ENCODE results near the gene GPC6. TPM values are rescaled to one million over a fixed set of nuclear protein-coding genes. Genes with fewer than 3 reads are reported as not detected.

Gene GPC6
- total RNA-seq, 1 donor from 2014 or later: not detected

GRCh38 chr13:93304868-93305613, 78.4 kb downstream of the GPC6 start:
- ATAC-seq (ENCODE audit: low read depth) (no peak), DNase-seq (no peak)
- POLR2A ChIA-PET: no interaction called here
- Mint-ChIP-seq H3K9me3 (no peaks in the 10 kb centered on the region), H3K27ac (no peak overlapping the region), H3K4me1 (no peaks in the 10 kb centered on the region), H3K4me3 (no peak overlapping the region), H3K27me3 (no peaks in the 10 kb centered on the region), H3K36me3 (ENCODE audit: low read depth) (no peaks in the 10 kb centered on the region)
- CTCF ChIA-PET: no interaction called here
- TF ChIP-seq CTCF (IDR thresholded peaks at IDR 0.05): no peak
- intact Hi-C loops (cut with micrococcal nuclease): no loop called here

- Mint-ChIP-seq H3K27me3 (no peaks in the 10 kb centered on the region), H3K9me3 (no peaks in the 10 kb centered on the region), H3K4me3 (no peak overlapping the region), H3K27ac (no peak overlapping the region), H3K36me3 (ENCODE audit: low read depth) (no peaks in the 10 kb centered on the region), H3K4me1 (no peaks in the 10 kb centered on the region)
- no peak for DNase-seq
- CTCF ChIA-PET: no interaction called here
- POLR2A ChIA-PET: no interaction called here
- intact Hi-C loops (cut with micrococcal nuclease): no loop called here
- no peak for ATAC-seq (ENCODE audit: low read depth)
- no peak for TF ChIP-seq CTCF (IDR thresholded peaks at IDR 0.05)
These were observed 79.3 kb downstream of the GPC6 start for GRCh38 chr13:93305886-93306285.

- Mint-ChIP-seq H3K4me1 (no peaks in the 10 kb centered on the region), H3K27ac (no peak overlapping the region), H3K27me3 (no peaks in the 10 kb centered on the region), H3K36me3 (ENCODE audit: low read depth) (no peaks in the 10 kb centered on the region), H3K9me3 (peaks cover 2% of the 10 kb centered on the region), H3K4me3 (no peak overlapping the region)
- ChIA-PET CTCF (no interaction called here), POLR2A (no interaction called here)
- ATAC-seq (ENCODE audit: low read depth) (no peak), DNase-seq (no peak)
- intact Hi-C loops (cut with micrococcal nuclease): no loop called here
- TF ChIP-seq CTCF (IDR thresholded peaks at IDR 0.05): no peak
These were observed 80.5 kb downstream of the GPC6 start for GRCh38 chr13:93307136-93307535.

GRCh38 chr13:93307651-93308050, 81.0 kb downstream of the GPC6 start:
- Mint-ChIP-seq H3K9me3 (peaks cover 2% of the 10 kb centered on the region), H3K27ac (no peak overlapping the region), H3K36me3 (ENCODE audit: low read depth) (no peaks in the 10 kb centered on the region), H3K4me1 (no peaks in the 10 kb centered on the region), H3K4me3 (no peak overlapping the region), H3K27me3 (no peaks in the 10 kb centered on the region)
- TF ChIP-seq CTCF (IDR thresholded peaks at IDR 0.05): no peak
- CTCF ChIA-PET: no interaction called here
- ATAC-seq (ENCODE audit: low read depth): no peak
- intact Hi-C loops (cut with micrococcal nuclease): no loop called here
- no peak for DNase-seq
- POLR2A ChIA-PET: no interaction called here

- intact Hi-C loops (cut with micrococcal nuclease): no loop called here
- H3K4me1 Mint-ChIP-seq: no peaks in the 10 kb centered on the region
- H3K27me3 Mint-ChIP-seq: no peaks in the 10 kb centered on the region
- CTCF ChIA-PET: no interaction called here
- TF ChIP-seq CTCF (IDR thresholded peaks at IDR 0.05): no peak
- no peak for DNase-seq
- no peak overlapping the region for H3K27ac Mint-ChIP-seq
- peaks cover 4% of the 10 kb centered on the region for H3K9me3 Mint-ChIP-seq
- no peak overlapping the region for H3K4me3 Mint-ChIP-seq
- POLR2A ChIA-PET: no interaction called here
- no peaks in the 10 kb centered on the region for H3K36me3 Mint-ChIP-seq (ENCODE audit: low read depth)
- ATAC-seq (ENCODE audit: low read depth): no peak
These were observed 83.4 kb downstream of the GPC6 start for GRCh38 chr13:93309886-93310523.
